ENCODE data around the gene PAXX. TPM values are rescaled to one million over a fixed set of nuclear protein-coding genes. Genes with fewer than 3 reads are reported as not detected.

PAXX gene
- total and polyA plus RNA-seq, 9 of the 15 experiments (the other 6 are each of a cell fraction or from before 2014, with no cell fraction given): 1.2 to 175 (median 38.5) TPM

- TF ChIP-seq MAZ (CRISPR knock-in tag; conservative IDR thresholded peaks at IDR 0.05 in 1 of 2, IDR thresholded peaks at IDR 0.05 in 1 of 2): no peak
- no peak for TF ChIP-seq HINFP (tag; conservative IDR thresholded peaks at IDR 0.05; ENCODE audit: low read depth)
- peak; percentile 74 for TF ChIP-seq MYC (IDR thresholded peaks at IDR 0.05; ENCODE audit: low read depth, low read length)
- no peak for TF ChIP-seq MYC (CRISPR knock-in tag; IDR thresholded peaks at IDR 0.05; ENCODE audit: borderline replicate concordance, low read depth)
- TF ChIP-seq ZNF655 (CRISPR knock-in tag; IDR thresholded peaks at IDR 0.05): no peak
- TF ChIP-seq CBX1 (IDR thresholded peaks at IDR 0.05; ENCODE audit: low read depth): no peak
- no peak for TF ChIP-seq POLR2AphosphoS2 (IDR thresholded peaks at IDR 0.05; ENCODE audit: low read length)
- TF ChIP-seq ZNF398 (CRISPR knock-in tag; IDR thresholded peaks at IDR 0.05): no peak
- no peak for TF ChIP-seq ATF3 (IDR thresholded peaks at IDR 0.05)
- TF ChIP-seq ATF3 (CRISPR knock-in tag; conservative IDR thresholded peaks at IDR 0.05): no peak
- no peak for TF ChIP-seq HMG20A (CRISPR knock-in tag; conservative IDR thresholded peaks at IDR 0.05)
- no peak for TF ChIP-seq PTBP1 (IDR thresholded peaks at IDR 0.05; ENCODE audit: low read depth, low read length)
- TF ChIP-seq ZBTB7A (IDR thresholded peaks at IDR 0.05; ENCODE audit: borderline replicate concordance, control insufficient read depth, low read depth, low read length): peak; percentile 56; the same call in 1 of the 2 replicates
- TF ChIP-seq ZNF280B (CRISPR knock-in tag; IDR thresholded peaks at IDR 0.05): no peak
- no peak for TF ChIP-seq STAT5B (CRISPR knock-in tag; IDR thresholded peaks at IDR 0.05)
- peak in 1 of 3 experiments; percentile 8 for TF ChIP-seq YY1 (IDR thresholded peaks at IDR 0.05; ENCODE audit: borderline replicate concordance in 1 of 3, control insufficient read depth in 1 of 3, extremely low read depth in 1 of 3, insufficient read depth in 3 of 3, insufficient read length in 1 of 3, insufficient replicate concordance in 2 of 3, low read depth in 1 of 3, low read length in 2 of 3)
- no peak for TF ChIP-seq ZNF436 (CRISPR knock-in tag; IDR thresholded peaks at IDR 0.05)
- no peak for TF ChIP-seq POLR3G (IDR thresholded peaks at IDR 0.05; ENCODE audit: extremely low read depth, insufficient read length, insufficient replicate concordance)
Observed at GRCh38 chr9:136975644-136976043, 16.6 kb upstream of the PAXX start (continued).

All from K562 (cell line).